ENCODE measurements around the gene RSKR. TPM values are rescaled to one million over a fixed set of nuclear protein-coding genes. Genes with fewer than 3 reads are reported as not detected.

The RSKR gene
- total and polyA plus RNA-seq, 9 of the 15 experiments (the other 6 are each of a cell fraction or from before 2014, with no cell fraction given): 1.4 to 42.3 (median 16.2) TPM

DNA sequence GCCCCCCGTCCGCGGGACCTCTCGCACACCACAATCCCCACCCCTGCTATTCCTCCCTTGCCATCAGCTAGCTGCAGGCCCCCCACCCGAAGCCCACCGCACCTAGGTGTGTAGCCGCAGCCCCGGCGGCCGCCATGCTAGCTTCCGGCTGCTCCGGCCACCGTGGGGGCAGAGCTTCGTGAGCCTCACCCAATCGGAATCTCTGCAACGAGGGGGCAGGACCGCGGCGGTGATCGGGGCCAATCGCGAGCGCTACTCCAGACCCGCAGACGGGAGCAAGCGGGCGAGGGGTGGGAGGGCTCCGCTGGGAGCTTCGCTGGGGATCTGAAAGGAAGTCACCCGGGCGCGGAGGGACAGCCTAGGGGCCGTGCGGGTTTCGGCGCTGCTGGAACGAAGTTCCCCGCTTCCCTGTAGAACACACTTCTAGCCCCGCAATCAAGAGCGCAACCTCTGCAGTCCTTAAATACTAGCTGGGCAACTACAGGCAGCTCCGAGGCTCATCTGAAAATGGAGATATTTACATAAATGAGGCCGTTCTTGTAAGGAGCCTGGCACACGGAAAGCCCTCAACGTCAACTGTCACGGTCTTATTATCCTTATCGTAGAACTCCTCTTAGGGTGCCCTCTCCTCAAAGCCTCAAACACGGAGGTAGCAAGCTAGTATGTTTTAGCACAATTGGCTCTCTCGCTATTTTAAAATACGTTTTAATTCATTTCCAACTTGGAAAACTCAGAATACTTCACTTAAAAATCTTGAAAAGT is 42.4 kb downstream of the RSKR start, which contains the start of gene PIGS (continued):
- TF ChIP-seq, protein P1, sequence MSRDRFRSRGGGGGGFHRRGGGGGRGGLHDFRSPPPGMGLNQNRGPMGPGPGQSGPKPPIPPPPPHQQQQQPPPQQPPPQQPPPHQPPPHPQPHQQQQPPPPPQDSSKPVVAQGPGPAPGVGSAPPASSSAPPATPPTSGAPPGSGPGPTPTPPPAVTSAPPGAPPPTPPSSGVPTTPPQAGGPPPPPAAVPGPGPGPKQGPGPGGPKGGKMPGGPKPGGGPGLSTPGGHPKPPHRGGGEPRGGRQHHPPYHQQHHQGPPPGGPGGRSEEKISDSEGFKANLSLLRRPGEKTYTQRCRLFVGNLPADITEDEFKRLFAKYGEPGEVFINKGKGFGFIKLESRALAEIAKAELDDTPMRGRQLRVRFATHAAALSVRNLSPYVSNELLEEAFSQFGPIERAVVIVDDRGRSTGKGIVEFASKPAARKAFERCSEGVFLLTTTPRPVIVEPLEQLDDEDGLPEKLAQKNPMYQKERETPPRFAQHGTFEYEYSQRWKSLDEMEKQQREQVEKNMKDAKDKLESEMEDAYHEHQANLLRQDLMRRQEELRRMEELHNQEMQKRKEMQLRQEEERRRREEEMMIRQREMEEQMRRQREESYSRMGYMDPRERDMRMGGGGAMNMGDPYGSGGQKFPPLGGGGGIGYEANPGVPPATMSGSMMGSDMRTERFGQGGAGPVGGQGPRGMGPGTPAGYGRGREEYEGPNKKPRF (IDR thresholded peaks at IDR 0.05; ENCODE audit: low read depth, low read length): no peak
- TF ChIP-seq RFX1 (IDR thresholded peaks at IDR 0.05): no peak
- no peak for TF ChIP-seq CBX5 (IDR thresholded peaks at IDR 0.05; ENCODE audit: borderline replicate concordance, low read depth)
- TF ChIP-seq DIDO1 (tag; IDR thresholded peaks at IDR 0.05; ENCODE audit: low read depth): no peak
- no peak for TF ChIP-seq NR3C1 (CRISPR knock-in tag; IDR thresholded peaks at IDR 0.05)
- TF ChIP-seq, protein P2, sequence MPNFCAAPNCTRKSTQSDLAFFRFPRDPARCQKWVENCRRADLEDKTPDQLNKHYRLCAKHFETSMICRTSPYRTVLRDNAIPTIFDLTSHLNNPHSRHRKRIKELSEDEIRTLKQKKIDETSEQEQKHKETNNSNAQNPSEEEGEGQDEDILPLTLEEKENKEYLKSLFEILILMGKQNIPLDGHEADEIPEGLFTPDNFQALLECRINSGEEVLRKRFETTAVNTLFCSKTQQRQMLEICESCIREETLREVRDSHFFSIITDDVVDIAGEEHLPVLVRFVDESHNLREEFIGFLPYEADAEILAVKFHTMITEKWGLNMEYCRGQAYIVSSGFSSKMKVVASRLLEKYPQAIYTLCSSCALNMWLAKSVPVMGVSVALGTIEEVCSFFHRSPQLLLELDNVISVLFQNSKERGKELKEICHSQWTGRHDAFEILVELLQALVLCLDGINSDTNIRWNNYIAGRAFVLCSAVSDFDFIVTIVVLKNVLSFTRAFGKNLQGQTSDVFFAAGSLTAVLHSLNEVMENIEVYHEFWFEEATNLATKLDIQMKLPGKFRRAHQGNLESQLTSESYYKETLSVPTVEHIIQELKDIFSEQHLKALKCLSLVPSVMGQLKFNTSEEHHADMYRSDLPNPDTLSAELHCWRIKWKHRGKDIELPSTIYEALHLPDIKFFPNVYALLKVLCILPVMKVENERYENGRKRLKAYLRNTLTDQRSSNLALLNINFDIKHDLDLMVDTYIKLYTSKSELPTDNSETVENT (CRISPR knock-in tag; IDR thresholded peaks at IDR 0.05): no peak
- TF ChIP-seq SMARCC2 (IDR thresholded peaks at IDR 0.05; ENCODE audit: low read depth): no peak
- peak; percentile 75 for TF ChIP-seq ZBTB7A (IDR thresholded peaks at IDR 0.05; ENCODE audit: borderline replicate concordance, control insufficient read depth, low read depth, low read length)
- TF ChIP-seq HMGN3 (IDR thresholded peaks at IDR 0.05; ENCODE audit: borderline replicate concordance, extremely low read depth, insufficient read length, low read depth, low read length): peak; percentile 71
- TF ChIP-seq, protein P3, sequence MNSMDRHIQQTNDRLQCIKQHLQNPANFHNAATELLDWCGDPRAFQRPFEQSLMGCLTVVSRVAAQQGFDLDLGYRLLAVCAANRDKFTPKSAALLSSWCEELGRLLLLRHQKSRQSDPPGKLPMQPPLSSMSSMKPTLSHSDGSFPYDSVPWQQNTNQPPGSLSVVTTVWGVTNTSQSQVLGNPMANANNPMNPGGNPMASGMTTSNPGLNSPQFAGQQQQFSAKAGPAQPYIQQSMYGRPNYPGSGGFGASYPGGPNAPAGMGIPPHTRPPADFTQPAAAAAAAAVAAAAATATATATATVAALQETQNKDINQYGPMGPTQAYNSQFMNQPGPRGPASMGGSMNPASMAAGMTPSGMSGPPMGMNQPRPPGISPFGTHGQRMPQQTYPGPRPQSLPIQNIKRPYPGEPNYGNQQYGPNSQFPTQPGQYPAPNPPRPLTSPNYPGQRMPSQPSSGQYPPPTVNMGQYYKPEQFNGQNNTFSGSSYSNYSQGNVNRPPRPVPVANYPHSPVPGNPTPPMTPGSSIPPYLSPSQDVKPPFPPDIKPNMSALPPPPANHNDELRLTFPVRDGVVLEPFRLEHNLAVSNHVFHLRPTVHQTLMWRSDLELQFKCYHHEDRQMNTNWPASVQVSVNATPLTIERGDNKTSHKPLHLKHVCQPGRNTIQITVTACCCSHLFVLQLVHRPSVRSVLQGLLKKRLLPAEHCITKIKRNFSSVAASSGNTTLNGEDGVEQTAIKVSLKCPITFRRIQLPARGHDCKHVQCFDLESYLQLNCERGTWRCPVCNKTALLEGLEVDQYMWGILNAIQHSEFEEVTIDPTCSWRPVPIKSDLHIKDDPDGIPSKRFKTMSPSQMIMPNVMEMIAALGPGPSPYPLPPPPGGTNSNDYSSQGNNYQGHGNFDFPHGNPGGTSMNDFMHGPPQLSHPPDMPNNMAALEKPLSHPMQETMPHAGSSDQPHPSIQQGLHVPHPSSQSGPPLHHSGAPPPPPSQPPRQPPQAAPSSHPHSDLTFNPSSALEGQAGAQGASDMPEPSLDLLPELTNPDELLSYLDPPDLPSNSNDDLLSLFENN (IDR thresholded peaks at IDR 0.05; ENCODE audit: low read depth in 2 of 2, low read length in 2 of 2): no peak
- no peak for TF ChIP-seq NCOA6 (IDR thresholded peaks at IDR 0.05)
- TF ChIP-seq MCM3 (IDR thresholded peaks at IDR 0.05): no peak
- TF ChIP-seq, protein P4, sequence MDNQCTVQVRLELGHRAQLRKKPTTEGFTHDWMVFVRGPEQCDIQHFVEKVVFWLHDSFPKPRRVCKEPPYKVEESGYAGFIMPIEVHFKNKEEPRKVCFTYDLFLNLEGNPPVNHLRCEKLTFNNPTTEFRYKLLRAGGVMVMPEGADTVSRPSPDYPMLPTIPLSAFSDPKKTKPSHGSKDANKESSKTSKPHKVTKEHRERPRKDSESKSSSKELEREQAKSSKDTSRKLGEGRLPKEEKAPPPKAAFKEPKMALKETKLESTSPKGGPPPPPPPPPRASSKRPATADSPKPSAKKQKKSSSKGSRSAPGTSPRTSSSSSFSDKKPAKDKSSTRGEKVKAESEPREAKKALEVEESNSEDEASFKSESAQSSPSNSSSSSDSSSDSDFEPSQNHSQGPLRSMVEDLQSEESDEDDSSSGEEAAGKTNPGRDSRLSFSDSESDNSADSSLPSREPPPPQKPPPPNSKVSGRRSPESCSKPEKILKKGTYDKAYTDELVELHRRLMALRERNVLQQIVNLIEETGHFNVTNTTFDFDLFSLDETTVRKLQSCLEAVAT (IDR thresholded peaks at IDR 0.05): no peak
- TF ChIP-seq FOXP1 (CRISPR knock-in tag; IDR thresholded peaks at IDR 0.05): no peak
- no peak for TF ChIP-seq HSF4 (CRISPR knock-in tag; IDR thresholded peaks at IDR 0.05; ENCODE audit: borderline replicate concordance)
- peak; percentile 74 for TF ChIP-seq HNRNPLL (IDR thresholded peaks at IDR 0.05; ENCODE audit: low read depth, low read length, poor library complexity, severe bottlenecking)
- peak; percentile 22; the same call in 1 of the 2 replicates for TF ChIP-seq SOX6 (IDR thresholded peaks at IDR 0.05)
- no peak for TF ChIP-seq ZNF778 (CRISPR knock-in tag; IDR thresholded peaks at IDR 0.05)
- no peak for TF ChIP-seq BDP1 (IDR thresholded peaks at IDR 0.05; ENCODE audit: insufficient read depth, insufficient read length)

All from K562 (cell line).